Measurements from ENCODE around the gene TM9SF4.
"Not testable (repeated sequence)": the region's sequence is repeated elsewhere in the genome, so short reads cannot be mapped to it uniquely, and the experiment has no call there.

TM9SF4 gene

GRCh38 chr20:32110173-32110704 is 725 bp downstream of the TM9SF4 start:
- DNase-seq (ENCODE audit: low read depth in 1 of 2, low spot score in 1 of 2) = no peak
- in situ Hi-C loops (cut with HindIII; ENCODE audit: low pct_unique_long_range_greater_than_20kb, low sequenced_read_pairs) = no loop called here
- no peak for TF ChIP-seq JUND (IDR thresholded peaks at IDR 0.05; ENCODE audit: low read depth)

- no peak for DNase-seq (ENCODE audit: low read depth in 1 of 2, low spot score in 1 of 2)
- in situ Hi-C loops (cut with HindIII; ENCODE audit: low pct_unique_long_range_greater_than_20kb, low sequenced_read_pairs) = no loop called here
- TF ChIP-seq JUND (IDR thresholded peaks at IDR 0.05; ENCODE audit: low read depth) = no peak
Observed at GRCh38 chr20:32110727-32111126, 1.2 kb downstream of the TM9SF4 start.

GRCh38 chr20:32111156-32111686 is 1.7 kb downstream of the TM9SF4 start:
- TF ChIP-seq JUND (IDR thresholded peaks at IDR 0.05; ENCODE audit: low read depth) = no peak
- no peak for DNase-seq (ENCODE audit: low read depth in 1 of 2, low spot score in 1 of 2)
- in situ Hi-C loops (cut with HindIII; ENCODE audit: low pct_unique_long_range_greater_than_20kb, low sequenced_read_pairs) = no loop called here

- no peak for TF ChIP-seq JUND (IDR thresholded peaks at IDR 0.05; ENCODE audit: low read depth)
- in situ Hi-C loops (cut with HindIII; ENCODE audit: low pct_unique_long_range_greater_than_20kb, low sequenced_read_pairs) = no loop called here
Observed at GRCh38 chr20:32111753-32112152, 2.2 kb downstream of the TM9SF4 start.

GRCh38 chr20:32112841-32113240 is 3.3 kb downstream of the TM9SF4 start:
- in situ Hi-C loops (cut with HindIII; ENCODE audit: low pct_unique_long_range_greater_than_20kb, low sequenced_read_pairs) = no loop called here
- no peak for TF ChIP-seq JUND (IDR thresholded peaks at IDR 0.05; ENCODE audit: low read depth)

More at GRCh38 chr20:32111753-32112152, 2.2 kb downstream of the TM9SF4 start:
- DNase-seq (ENCODE audit: low read depth in 1 of 2, low spot score in 1 of 2) = no peak

GRCh38 chr20:32113591-32114260 is 4.2 kb downstream of the TM9SF4 start:
- no peak for DNase-seq (ENCODE audit: low read depth in 1 of 2, low spot score in 1 of 2)
- TF ChIP-seq JUND (IDR thresholded peaks at IDR 0.05; ENCODE audit: low read depth) = no peak
- in situ Hi-C loops (cut with HindIII; ENCODE audit: low pct_unique_long_range_greater_than_20kb, low sequenced_read_pairs) = no loop called here

More at GRCh38 chr20:32112841-32113240, 3.3 kb downstream of the TM9SF4 start:
- no peak for DNase-seq (ENCODE audit: low read depth in 1 of 2, low spot score in 1 of 2)

- in situ Hi-C loops (cut with HindIII; ENCODE audit: low pct_unique_long_range_greater_than_20kb, low sequenced_read_pairs) = no loop called here
- DNase-seq (ENCODE audit: low read depth in 1 of 2, low spot score in 1 of 2) = no peak
- TF ChIP-seq JUND (IDR thresholded peaks at IDR 0.05; ENCODE audit: low read depth) = no peak
Observed at GRCh38 chr20:32114305-32114960, 4.9 kb downstream of the TM9SF4 start.

GRCh38 chr20:32115211-32115767 is 5.8 kb downstream of the TM9SF4 start:
- in situ Hi-C loops (cut with HindIII; ENCODE audit: low pct_unique_long_range_greater_than_20kb, low sequenced_read_pairs) = no loop called here
- no peak for TF ChIP-seq JUND (IDR thresholded peaks at IDR 0.05; ENCODE audit: low read depth)
- DNase-seq (ENCODE audit: low read depth in 1 of 2, low spot score in 1 of 2) = no peak

GRCh38 chr20:32116079-32116521 is 6.6 kb downstream of the TM9SF4 start:
- TF ChIP-seq JUND (IDR thresholded peaks at IDR 0.05; ENCODE audit: low read depth) = no peak
- in situ Hi-C loops (cut with HindIII; ENCODE audit: low pct_unique_long_range_greater_than_20kb, low sequenced_read_pairs) = no loop called here
- DNase-seq (ENCODE audit: low read depth in 1 of 2, low spot score in 1 of 2) = no peak

GRCh38 chr20:32116796-32117195 is 7.3 kb downstream of the TM9SF4 start:
- in situ Hi-C loops (cut with HindIII; ENCODE audit: low pct_unique_long_range_greater_than_20kb, low sequenced_read_pairs); DNase-seq (ENCODE audit: low read depth in 1 of 2, low spot score in 1 of 2): not testable (repeated sequence)

GRCh38 chr20:32118427-32118826 is 8.9 kb downstream of the TM9SF4 start:
- DNase-seq (ENCODE audit: low read depth in 1 of 2, low spot score in 1 of 2); in situ Hi-C loops (cut with HindIII; ENCODE audit: low pct_unique_long_range_greater_than_20kb, low sequenced_read_pairs): not testable (repeated sequence)

GRCh38 chr20:32119734-32120133 is 10.2 kb downstream of the TM9SF4 start:
- no peak for TF ChIP-seq JUND (IDR thresholded peaks at IDR 0.05; ENCODE audit: low read depth)
- in situ Hi-C loops (cut with HindIII; ENCODE audit: low pct_unique_long_range_greater_than_20kb, low sequenced_read_pairs) = no loop called here
- DNase-seq (ENCODE audit: low read depth in 1 of 2, low spot score in 1 of 2) = no peak

GRCh38 chr20:32121908-32122307 is 12.4 kb downstream of the TM9SF4 start:
- DNase-seq (ENCODE audit: low read depth in 1 of 2, low spot score in 1 of 2); in situ Hi-C loops (cut with HindIII; ENCODE audit: low pct_unique_long_range_greater_than_20kb, low sequenced_read_pairs): not testable (repeated sequence)

Data from T47D (cell line).